Activated T-helper 1 cell treated with Interleukin-2 at 50 U/mL for 16 hours (primary cell): ENCODE results near the gene TMUB1.

Source experiments
- DNase-seq: peaks from one replicate; pipeline ENCODE4 v3.0.0-alpha.2; 2020; ENCODE audit warnings: low read depth

Gene TMUB1

DNA sequence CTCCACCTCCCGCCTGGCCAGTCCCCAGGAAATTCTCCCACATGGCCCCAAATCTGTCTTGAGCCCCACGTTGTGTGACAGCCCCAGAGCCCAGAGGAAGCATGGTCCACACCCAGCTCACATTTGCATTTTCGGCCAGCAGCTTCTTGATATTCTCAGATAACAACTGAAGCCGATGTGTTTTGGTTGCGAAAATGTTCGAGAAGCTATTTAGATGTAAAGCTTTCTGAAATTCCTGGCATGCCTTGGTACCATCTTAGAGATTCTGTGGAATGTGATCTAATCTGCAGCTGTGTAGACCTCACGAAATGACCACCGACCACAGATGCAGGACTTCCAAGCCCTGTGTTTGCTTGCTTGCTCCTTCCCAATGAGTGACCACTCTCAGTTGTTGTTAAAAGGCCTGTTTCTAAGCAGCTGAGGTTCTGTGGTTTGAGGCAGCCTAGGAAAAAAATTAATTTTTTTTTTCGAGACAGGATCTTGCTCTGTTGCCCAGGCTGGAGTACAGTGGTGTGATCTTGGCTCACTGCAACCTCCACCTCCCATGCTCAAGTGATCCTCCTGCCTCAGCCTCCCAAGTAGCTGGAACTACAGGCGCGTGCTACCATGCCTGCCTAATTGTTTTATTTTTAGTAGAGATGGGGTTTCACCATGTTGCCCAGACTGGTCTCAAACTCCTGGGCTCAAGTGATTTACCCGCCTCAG lies 15.1 kb downstream of the TMUB1 start:
- no peak for DNase-seq

DNA sequence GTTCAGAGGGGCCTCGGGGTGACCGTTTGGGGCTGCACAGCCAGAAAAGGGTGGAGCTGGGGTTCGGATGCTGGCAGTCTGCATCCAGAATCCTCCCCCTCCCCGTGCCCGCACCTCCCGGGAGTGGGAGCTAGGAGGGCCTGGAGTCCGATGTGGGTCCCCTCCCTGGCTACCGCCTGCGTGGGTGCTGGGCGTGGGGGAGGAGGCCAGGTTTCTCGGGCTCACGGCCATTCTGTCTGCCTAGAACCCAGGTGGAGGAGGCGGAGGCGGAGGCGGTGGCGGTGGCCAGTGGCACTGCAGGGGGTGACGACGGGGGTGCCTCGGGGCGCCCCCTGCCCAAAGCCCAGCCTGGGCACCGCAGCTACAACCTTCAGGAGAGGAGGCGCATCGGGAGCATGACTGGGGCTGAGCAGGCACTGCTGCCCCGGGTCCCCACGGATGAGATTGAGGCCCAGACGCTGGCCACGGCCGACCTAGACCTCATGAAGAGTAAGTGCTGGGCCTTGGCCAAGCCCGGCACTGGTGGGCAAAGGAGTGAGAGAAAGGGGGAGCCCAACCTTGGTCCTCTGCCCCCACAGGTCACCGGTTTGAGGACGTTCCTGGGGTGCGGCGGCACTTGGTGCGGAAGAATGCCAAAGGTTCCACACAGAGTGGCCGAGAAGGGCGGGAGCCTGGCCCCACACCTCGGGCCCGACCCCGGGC lies 16.9 kb downstream of the TMUB1 start:
- DNase-seq: no peak

DNA sequence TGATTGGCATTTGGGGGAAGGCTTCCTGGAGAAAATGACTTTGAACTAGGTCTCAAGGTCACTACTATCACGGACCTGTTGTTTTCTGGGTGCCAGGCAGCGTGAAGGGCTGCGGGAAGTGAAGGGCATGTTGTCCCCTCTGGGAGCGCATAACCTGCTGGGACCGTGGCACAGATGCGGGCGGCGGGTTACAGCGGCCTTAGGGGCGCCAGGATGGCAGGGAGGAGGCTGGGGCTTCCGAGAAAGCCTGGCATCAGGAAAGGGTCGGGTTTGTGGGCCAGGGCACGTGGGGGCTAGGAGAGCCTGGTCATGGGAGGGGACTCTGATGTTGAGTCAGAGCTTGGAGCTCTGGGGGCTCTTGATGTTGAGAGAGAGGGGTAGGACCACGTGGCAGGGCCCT lies 17.8 kb downstream of the TMUB1 start:
- no peak for DNase-seq

DNA sequence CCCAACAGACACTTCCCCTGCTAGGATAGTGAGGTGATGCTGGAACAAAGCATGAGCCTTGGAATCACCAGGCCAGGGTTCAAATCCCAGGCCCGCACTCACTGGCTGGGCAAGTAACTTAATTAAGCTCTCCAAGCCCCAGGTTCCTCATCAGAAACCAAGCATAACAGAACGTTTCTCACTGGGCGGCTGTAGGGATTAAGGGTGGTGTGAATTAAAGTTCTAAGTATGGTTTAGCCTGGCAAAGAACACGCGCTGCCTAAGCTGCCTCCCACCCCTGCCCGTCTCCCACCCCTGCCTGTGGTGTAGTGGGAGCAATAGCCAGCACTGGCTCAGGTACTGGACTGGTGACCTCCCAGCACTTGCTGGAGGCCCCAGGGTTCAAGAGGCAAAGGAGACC lies 18.3 kb downstream of the TMUB1 start:
- DNase-seq: no peak

DNA sequence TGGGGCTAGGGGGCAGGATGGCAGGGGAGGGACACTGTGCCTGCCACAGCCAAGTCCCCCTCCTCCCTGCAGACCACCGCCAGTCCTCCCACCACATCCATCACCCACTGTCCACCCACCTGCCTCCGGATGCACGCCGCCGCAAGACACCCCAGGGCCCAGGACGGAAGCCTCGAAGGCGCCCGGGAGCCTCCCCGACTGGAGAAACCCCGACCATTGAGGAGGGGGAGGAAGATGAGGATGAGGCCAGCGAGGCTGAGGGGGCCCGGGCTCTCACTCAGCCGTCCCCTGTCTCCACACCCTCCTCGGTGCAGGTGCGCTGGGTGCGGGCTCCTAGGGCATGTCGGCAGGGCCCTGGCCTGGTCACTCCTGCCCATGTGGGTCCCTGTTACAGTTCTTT lies 18.8 kb downstream of the TMUB1 start:
- no peak for DNase-seq

DNA sequence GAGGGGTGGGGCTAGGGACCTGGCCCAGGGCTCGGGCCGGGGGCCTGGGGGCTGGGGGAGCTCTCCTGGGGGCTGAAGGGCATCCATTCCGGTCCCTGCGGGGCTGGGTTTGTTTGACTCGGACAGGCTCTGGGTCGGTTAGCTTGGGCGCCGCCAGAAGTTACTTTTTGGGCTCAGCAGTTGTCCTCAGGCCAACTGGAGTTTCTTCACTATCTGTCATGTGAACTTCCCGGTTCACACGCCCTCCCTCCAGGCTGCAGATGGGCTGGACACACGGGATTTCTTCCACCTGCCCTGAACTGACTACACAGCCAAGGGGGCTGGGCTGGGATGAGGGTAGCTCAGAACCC lies 20.1 kb downstream of the TMUB1 start:
- DNase-seq: no peak

DNA sequence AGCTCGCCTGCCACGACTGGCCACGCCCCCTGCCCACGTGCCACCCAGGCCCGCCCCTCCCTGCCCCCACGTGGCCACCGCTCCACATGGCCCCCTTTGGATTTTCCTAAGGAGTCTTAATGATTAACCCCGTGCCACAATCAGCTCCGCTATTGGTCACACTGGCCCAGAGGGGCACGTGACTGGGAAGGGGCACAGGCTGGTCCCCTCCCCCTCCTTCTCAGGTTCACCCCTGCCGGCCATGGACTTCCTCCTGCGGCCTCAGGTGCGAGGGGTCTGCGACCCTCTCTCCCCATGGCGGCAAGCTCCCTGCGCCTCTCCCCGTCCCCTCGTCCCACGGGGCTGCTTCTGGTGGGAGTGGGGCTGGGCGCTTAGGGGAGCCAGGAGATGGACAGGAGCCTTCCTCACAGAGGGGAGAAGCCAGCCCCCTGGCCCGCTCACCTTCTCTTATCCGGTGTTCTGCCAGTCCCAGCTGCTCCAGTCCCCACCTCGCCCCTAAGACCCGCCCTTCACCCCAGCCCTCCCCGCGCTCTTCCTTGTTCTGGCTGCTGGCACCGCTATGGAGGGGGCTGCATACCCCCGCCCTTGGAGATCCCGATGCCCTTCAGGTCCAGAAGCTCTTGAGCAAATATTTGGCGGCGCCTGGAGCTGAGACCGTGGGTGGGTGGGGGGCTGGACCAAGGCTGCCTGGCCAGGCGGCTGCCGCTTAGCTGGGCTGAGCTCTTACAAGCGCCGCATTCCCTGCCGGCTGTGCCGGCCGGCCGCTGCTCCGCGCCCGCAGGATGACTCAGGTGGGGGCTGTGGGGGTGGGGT lies 20.7 kb downstream of the TMUB1 start:
- DNase-seq: no peak

DNA sequence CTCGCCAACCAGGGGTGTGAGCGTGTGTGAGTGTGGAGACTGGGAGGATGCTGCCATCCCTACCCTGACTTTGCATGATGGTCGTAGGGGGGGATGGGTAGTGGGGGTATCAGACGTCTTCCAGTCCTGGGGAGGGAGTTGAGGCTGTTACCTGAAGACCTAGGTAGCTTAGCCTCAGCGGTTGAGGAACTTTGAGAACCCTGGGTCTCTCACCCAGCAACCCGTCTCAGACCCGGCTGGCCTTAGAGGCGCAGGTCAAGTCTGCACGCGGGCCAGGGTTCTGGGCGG lies 21.2 kb downstream of the TMUB1 start:
- no peak for DNase-seq

DNA sequence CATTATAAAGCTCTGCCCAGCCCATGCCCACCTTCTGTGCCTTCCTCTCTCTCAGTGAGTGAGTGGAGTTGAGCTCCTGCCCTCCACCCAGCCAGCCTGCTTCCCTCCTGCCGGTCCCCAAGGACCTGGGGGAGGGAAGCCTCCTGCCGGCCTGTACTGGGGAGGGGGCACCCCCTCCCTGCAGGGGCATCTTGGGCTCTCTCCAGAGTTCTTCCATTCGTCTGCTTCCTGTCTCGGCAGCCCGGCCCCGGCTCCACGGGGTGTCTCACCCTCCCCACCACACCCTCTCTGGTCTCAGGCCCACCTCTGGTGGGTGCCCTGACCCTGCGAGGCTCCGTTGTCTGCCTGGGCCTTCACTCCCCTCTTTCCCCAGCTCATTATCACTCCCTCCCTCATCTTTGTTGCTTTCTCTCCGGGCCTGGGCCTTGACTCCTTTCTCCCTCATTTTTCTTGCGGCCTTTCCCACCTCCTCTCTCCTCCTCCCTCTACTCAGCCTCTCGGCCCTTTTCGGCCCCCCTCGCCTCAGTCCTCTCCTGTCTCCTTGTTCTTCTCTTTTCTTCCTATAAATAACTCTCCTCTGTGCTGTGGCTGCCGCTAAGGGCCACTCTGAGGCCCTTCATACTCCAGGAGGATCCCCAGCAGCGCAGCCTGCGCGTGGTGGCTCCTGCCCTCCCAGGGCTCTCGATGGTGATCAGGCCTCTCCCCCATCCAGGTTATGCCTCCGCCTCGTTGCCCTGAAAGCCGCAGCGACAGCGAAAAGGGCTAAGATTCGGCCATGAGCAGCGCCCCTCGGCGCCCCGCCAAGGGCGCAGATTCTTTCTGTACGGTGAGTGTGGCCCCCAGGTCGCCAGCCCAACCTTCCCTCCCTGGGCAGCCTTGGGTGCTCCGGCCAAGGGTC lies 21.8 kb downstream of the TMUB1 start:
- no peak for DNase-seq

DNA sequence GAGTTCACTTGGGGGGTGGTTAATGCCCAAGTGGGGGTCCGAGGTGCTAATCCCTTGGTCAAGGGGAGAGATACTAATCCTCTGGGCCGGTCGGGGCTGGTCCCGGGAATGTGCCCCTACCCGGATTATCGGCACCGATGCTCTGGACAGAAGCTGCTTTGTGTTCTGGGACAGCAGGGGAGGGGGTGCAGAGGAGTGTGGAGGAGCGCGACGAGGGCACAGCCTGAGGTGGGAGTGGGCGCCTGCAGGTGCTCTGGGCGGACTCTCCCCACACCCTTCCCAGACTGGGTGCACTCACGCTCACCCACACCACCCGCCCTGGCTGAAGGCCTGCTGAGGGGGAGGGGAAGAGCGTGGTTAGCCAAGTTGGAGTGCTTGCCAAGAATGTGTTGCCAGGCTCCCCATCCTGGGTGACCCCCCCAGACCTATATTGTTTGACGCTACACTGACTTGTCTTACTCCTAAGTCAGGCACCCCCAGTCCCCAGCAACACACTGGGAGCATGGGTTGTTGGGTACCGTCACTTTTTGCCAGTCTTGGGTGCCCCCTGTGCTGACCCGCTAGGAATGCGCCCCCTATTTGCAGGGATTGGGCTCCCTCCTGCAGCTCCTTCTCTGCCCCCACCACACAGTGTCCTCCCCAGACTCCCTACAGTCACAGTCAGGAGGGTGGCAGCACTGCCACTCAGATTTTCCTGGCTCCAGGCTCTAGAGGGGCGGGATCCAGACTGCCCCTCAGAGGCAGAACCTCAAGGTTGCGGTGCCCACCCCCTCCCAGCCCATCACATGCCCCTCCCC lies 22.7 kb downstream of the TMUB1 start:
- no peak for DNase-seq

DNA sequence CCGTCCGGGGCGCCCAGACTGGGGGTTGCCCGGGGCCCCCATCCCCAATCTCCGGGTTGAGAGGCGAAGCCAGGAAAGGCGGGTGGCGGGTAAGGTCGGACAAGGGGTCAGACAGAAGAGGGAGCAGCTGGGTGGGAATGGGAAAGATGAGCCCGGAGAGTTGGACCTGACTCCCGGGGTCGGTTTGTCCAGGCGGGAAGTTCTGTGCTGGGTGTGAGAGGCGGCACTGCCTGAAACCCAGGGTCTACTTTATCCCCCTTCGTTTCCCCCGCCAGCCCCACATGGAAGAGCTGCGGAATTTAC lies 23.2 kb downstream of the TMUB1 start:
- DNase-seq: no peak

DNA sequence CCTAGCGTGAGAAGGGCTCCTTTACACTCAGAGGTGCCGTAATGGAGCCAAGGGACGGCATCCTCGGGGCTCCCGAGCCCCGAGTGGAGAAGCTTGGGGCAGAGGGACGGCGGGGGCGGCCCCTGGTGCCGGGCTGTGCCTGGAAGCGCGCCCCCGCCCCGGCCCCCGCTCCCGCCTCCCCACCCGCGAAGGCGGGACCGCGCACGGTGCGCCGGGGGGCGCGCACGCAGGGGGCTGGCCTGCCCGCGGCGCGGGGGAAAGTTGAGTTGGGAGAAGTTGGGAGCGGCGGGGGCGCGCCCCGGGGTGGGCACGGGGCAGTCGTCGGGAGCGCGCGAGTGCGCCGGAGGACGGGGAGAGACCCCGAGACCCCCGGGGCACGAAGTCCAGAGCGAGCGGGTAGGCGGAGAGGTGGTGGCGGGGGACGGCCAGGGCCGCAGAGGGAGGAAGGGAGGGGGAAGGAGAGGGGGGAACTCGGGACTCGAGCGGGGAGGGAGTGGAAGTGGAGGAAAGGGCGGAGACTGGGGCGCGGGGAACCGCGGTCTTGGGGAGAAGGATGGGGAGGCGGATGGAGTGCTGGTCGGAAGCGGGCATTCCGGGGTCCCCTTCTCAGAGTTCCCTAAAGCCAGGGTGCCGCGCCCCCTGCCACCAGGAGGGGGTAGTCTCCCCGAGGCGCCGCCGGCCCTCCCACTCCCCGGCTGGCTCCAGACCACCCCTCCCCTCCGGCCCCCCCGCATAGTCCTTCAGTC lies 23.8 kb downstream of the TMUB1 start, which contains the start of gene SLC4A2:
TSS of gene SLC4A2 (plus strand) at position 223 of the 746 bp plus-strand sequence. CDS start 2,399 bp downstream, outside the sequence.
- DNase-seq: peak; percentile 63

DNA sequence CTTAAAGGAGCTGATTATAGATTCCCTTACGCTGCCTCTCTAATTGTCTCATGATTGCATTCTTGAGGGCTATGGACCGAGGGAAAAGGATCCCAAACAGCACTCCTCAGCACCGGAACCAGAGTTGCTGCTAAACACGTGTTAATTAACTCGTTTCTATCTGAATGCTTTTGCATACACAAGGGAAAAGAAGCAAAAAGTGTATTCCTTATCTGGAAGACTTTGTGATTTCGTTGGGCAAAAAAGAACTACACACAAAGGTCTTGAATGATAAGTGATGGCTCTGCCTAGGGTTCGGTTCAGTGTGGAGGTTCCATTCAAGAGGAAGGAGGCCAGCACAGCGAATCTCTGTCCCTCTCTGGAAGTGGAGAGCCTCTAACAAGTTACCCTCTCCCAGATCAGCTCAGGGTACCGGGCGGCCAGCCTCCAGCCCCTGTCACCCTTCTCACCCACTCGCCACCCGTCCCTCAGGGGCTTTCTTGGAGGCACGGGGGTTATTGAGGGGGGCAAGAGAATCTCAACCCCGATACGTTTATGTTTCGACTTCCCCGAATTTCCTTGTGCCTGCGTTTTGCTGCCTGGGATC lies 24.4 kb downstream of the TMUB1 start:
- no peak for DNase-seq

DNA sequence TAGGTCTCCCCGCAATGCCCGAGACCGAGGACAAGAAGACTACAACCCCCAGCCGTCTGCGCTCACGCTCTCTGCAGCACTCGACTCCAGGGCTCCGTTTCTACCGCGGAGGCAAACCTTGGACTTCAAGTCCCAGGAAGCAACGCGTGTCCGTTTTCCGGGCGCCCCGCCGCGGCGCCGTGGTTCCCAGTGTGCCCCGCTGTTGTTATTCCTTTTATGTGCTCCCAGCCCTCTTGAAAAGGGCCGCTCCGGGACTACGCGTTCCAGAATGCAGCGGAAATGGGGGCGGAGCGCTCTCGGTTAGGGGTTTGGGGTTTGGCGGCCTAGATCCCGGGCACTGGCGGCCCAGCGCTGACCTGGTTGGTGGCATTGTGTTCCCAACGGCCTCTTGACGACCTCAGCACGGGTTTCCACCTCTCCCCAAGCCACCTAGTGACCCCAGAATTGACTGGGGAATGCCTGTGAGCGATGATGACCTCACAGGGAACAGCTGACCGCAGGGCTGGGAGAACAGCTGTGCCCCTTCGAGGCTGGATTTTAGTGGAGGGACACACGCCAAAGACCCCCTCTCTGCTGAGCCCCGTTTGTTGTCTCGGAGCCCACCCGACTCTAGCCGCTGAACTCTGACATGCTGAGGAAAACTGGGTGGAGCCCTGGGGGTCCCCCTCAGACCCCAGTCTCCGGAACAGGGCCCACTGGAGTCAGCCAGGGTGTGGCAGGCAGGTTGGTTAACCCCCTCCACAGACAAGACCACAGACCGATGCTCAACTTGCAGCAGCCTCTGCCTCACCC lies 25.1 kb downstream of the TMUB1 start:
- DNase-seq: peak; percentile 95

DNA sequence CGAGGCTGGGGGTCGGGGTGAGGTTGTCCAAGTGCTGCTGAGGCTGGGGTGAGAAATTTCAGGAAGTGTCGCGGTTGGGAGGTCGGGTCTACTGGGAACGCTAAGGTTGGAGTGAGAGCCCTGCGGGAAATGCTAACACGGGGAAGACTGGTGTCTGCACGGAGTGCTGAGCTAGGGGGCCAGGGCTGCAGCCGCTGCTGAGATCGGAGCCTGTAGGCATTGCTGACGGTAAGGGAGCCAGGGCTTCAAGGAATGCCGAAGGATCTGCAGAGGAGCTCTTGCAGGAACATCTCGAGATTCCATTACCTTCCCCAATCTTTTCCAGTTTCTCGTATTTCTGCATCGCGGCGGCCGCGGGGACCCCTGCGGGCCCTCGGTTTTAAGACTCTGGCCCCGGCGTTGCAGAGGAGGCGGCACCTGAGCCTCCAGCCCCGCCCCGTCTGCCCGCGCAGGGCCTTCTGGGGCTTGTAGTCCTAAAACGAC lies 25.7 kb downstream of the TMUB1 start, which contains the start of gene CDK5:
TSS of gene CDK5 (minus strand) at position 392 of the 483 bp plus-strand sequence. CDS start at position 343, 49 bp downstream.
- DNase-seq: no peak

DNA sequence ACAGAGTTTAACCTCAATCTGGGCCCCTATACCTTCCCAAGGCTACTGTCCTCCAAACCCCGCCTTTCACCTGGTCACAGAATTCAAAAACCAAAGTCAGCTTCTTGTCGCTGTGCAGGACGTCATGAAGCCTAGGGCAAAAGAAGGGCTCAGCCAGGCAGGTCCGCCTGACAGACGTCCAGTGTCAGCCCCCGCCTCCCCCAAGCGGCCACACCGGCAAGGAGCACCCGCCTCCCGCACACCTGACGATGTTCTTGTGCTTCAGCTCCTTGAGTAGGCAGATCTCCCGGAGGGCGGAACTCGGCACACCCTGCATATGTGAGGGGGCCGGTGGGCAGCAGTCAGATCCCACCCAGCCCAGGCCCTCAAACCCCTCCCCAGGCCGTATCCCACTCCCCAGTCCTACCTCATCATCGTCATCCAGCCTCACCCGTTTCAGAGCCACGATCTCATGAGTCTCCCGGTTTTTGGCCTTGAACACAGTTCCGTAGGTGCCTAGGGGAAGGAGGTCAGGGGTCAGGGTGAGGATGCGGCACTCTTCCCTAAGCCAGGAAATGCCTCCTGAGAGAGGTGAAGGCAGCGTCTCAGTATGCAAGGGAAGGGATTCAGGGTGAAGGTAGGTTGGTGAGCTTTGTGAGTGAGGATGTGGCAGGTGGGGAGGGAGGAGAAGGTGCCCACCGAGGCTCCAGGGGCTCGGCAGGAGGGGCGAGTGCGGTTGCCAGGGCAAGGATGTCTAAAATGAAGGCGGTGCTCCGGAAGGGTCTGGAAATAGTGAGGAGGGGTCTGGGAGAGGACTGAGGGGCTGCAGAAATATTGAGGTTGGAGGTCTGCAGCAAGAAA lies 26.4 kb downstream of the TMUB1 start:
- no peak for DNase-seq

DNA sequence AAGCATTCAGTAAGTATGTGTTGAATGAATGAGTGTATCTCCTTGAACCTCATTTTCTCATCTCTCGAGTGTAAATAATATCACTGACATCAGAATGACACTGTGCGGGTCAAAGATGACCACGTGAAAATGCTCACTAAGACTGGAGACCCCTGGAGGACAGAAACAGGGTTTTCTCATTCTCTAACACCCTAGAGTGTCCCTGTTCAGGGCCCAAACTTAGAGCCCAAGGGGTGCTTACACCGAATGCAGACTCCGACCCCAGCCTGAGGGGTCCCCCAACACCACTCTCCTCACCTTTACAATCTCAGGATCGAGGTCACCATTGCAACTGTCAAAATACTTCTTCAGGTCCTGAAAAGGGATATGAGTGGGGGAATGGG lies 27.0 kb downstream of the TMUB1 start:
- no peak for DNase-seq

DNA sequence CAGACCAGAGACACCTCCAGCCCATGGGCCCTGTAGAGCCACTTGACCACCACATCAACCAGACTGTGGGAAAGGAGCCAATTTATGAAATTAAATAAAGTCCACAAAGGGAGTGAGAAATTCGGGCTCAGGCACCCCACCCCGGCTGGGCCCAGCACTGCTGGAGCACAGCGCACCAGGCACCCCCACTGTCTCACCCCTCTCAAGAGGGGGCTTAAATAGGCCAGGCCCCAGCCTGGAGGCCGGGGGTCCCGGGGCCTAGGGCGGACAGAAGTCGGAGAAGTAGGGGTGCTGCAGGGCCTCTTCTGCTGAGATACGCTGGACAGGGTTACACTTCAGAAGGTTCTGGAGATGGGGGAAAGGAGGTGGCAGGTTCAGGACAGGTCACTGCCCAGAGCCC lies 29.5 kb downstream of the TMUB1 start:
- no peak for DNase-seq
